Activated CD8-positive, alpha-beta T cell treated with anti-CD3 and anti-CD28 coated beads, Interleukin-2, amount 10 ng/mL, durations not matched to agents 7 days and 5 days (primary cell): ENCODE data around the gene ABHD15. TPM values are rescaled to one million over a fixed set of nuclear protein-coding genes. Genes with fewer than 3 reads are reported as not detected.

Experiments
- ATAC-seq: fragments of 150-1000 bp; cut with Tn5 transposase; one replicate; pipeline ENCODE4 v1.10.0; 2021; ENCODE audit warnings: moderate library complexity
- CTCF ChIA-PET: fragments of 350-600 bp; sonication (Branson Sonifier 250); formaldehyde crosslinking; loops from one replicate; lab custom pipeline; 2021; ENCODE audit warnings: antibody characterized with exemption; lab: Charles Lee
- POLR2A ChIA-PET: fragments of 350-600 bp; sonication (Branson Sonifier 250); formaldehyde crosslinking; loops from one replicate; lab custom pipeline; 2021; ENCODE audit warnings: antibody characterized with exemption; lab: Charles Lee
- DNase-seq: peaks from one replicate; pipeline ENCODE4 v3.0.0-alpha.2; 2020
- H3K27ac Mint-ChIP-seq: one replicate; pipeline ENCODE4 v1.8.0; 2021; ENCODE audit warnings: mild to moderate bottlenecking, mixed read lengths
- H3K27me3 Mint-ChIP-seq: one replicate; pipeline ENCODE4 v1.8.0; 2021; ENCODE audit warnings: low read depth, mixed read lengths
- H3K36me3 Mint-ChIP-seq: one replicate; pipeline ENCODE4 v1.8.0; 2021; ENCODE audit warnings: low read depth, mixed read lengths
- H3K4me1 Mint-ChIP-seq: one replicate; pipeline ENCODE4 v1.8.0; 2021; ENCODE audit warnings: low read depth, mixed read lengths
- H3K4me3 Mint-ChIP-seq: one replicate; pipeline ENCODE4 v1.8.0; 2021; ENCODE audit warnings: mild to moderate bottlenecking, mixed read lengths
- H3K9me3 Mint-ChIP-seq: one replicate; pipeline ENCODE4 v1.8.0; 2022; ENCODE audit warnings: mixed read lengths; ENCODE audit not compliant: insufficient read depth
- total RNA-seq, 2 experiments: library from RNA; stranded (reverse); gene quantifications; one replicate each; pipeline ENCODE4 v1.2.3, GENCODE V29; 2021

Gene ABHD15
- total RNA-seq, 2 experiments from 2014 or later, result 21.1 to 21.7 TPM

DNA sequence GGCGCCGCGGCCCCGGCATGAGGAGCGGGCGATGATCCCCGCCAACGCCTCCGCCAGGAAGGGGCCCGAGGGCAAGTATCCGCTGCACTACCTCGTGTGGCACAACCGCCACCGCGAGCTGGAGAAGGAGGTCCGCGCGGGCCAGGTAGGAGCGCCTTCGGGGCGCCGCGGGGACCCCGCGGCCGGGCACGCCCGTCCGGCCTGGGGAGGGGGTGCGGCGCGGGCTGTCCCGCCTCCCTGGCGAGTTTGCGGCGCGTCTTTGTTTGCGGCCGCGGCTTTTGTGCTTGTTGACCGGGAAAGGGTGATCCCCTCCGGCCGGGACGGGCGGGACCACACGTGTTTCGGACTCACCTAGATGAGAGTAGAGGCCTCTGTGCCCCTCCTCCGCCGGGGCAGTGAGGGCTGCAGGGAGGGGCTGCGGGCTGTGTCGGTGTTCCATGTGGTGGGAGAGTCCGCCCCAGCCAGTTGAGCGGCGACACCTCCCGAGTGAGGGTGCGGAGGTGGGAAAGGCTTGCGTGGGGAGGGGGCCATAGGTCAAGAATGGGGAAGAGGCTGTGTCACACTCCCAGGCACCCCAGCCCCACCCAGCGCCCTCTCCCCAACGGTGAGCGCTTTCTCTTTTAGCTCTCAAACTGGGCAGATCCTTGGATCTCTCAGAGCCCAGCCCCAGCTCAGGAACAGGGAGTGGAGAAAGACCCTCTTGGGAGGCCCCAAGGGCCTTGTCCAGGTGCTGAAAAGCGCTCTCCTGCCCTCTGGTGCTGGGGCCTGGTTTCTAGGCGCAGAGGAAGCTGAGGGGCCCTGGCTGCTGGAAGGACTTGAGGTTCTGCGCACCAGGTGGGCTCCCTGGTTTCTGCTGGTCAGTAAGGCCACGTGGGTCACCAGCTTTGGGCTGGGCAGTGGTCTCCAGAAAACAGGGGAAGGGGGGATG, 27.0 kb upstream of the ABHD15 start:
- ATAC-seq (no peak), DNase-seq (peak; percentile 60)
- Mint-ChIP-seq H3K27ac (no peak overlapping the region), H3K9me3 (no peaks in the 10 kb centered on the region), H3K27me3 (no peaks in the 10 kb centered on the region), H3K4me1 (peaks cover 39% of the 10 kb centered on the region), H3K4me3 (peak overlapping the region; percentile 69), H3K36me3 (no peaks in the 10 kb centered on the region)
- ChIA-PET POLR2A (interaction anchor here (1.0 to 2.3 kb wide), 2 partner anchors 12 to 23 kb away, joined by 3 to 10 read pairs; no protein-coding TSS in a partner anchor), CTCF (interaction anchor here (0.7 to 4.7 kb wide), 12 partner anchors 12 to 444 kb away, joined by 3 to 107 read pairs (median 6); partner anchors contain the start of genes ABHD15 and TP53I13)

DNA sequence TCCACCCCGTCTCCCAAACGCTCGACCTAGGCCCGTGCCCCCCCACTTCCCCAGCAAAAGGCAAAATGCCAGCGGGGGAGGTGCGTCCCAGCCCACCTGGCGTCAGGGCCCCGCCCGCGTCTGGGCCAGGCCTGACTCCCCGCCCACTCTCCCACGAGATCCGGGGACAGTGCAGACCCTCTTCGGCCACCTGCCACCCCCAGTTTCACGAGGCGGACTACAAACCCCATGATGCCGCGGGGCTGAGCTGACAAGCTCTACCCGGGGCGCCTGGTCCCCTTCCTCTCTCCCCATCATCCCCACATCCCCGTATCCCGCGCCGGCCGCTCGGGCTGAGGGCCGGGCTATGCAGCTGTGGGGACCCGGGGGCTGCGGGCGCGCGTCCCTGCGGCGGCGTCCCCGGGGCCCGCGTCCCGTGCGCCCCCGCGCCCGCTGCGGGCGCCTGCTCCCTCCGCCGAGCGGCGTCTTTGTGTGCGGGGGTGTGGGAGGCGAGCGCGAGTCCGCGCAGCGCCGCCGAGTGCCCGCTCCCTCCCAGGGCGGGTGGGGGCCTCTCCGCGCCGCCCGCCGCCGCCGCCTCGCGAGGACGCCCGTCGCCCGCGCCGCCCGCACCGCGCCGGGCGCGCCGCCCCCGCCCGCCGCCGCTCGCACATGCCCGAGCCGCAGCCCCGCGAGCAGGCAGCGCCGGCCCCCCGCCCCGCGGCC, 26.2 kb upstream of the ABHD15 start, which contains the start of gene ANKRD13B:
TSS of gene ANKRD13B (plus strand) at position 283 of the 702 bp plus-strand sequence. CDS start 490 bp downstream, outside the sequence.
- peak; percentile 61 for DNase-seq
- H3K9me3 Mint-ChIP-seq, result no peaks in the 10 kb centered on the region
- peak within 1 kb of the TSS; percentile 11 for H3K27ac Mint-ChIP-seq
- H3K36me3 Mint-ChIP-seq, result peaks cover 2% of the 10 kb centered on the region
- H3K4me1 Mint-ChIP-seq, result peaks cover 42% of the 10 kb centered on the region
- peak within 1 kb of the TSS; percentile 85 for H3K4me3 Mint-ChIP-seq
- ChIA-PET POLR2A (interaction anchor here (0.9 to 2.3 kb wide), 4 partner anchors 11 to 337 kb away, joined by 3 to 10 read pairs (median 3); partner anchors contain the start of gene SSH2), CTCF (interaction anchor here (1.1 to 4.7 kb wide), 15 partner anchors 7 to 469 kb away, joined by 3 to 107 read pairs (median 7); partner anchors contain the start of genes ABHD15 and TP53I13)
- no peak for ATAC-seq
- no peaks in the 10 kb centered on the region for H3K27me3 Mint-ChIP-seq

GRCh38 chr17:29591737-29592608, 25.1 kb upstream of the ABHD15 start:
- H3K36me3 Mint-ChIP-seq, result peaks cover 2% of the 10 kb centered on the region
- H3K4me1 Mint-ChIP-seq, result peaks cover 53% of the 10 kb centered on the region
- H3K4me3 Mint-ChIP-seq, result peak overlapping the region; percentile 85
- ChIA-PET CTCF (interaction anchor here (0.6 to 4.7 kb wide), 21 partner anchors 9 to 468 kb away, joined by 3 to 107 read pairs (median 6); partner anchors contain the start of genes ABHD15 and TP53I13), POLR2A (interaction anchor here (0.9 to 2.3 kb wide), 5 partner anchors 10 to 338 kb away, joined by 3 to 10 read pairs (median 3); partner anchors contain the start of genes ABHD15, SSH2 and TP53I13)
- H3K27me3 Mint-ChIP-seq, result no peaks in the 10 kb centered on the region
- H3K27ac Mint-ChIP-seq, result peak overlapping the region; percentile 73
- H3K9me3 Mint-ChIP-seq, result no peaks in the 10 kb centered on the region
- ATAC-seq, result peak; percentile 47
- DNase-seq, result peak; percentile 84

- H3K36me3 Mint-ChIP-seq, result peaks cover 2% of the 10 kb centered on the region
- peak overlapping the region; percentile 73 for H3K27ac Mint-ChIP-seq
- no peaks in the 10 kb centered on the region for H3K27me3 Mint-ChIP-seq
- no peaks in the 10 kb centered on the region for H3K9me3 Mint-ChIP-seq
- H3K4me3 Mint-ChIP-seq, result peak overlapping the region; percentile 85
- ChIA-PET POLR2A (interaction anchor here (0.8 to 2.3 kb wide), 4 partner anchors 24 to 26 kb away, joined by 4 to 10 read pairs (median 4); partner anchors contain the start of genes ABHD15 and TP53I13), CTCF (interaction anchor here (0.7 to 4.7 kb wide), 20 partner anchors 9 to 467 kb away, joined by 3 to 107 read pairs (median 6); partner anchors contain the start of genes ABHD15 and TP53I13)
- DNase-seq (peak; percentile 49), ATAC-seq (no peak)
- H3K4me1 Mint-ChIP-seq, result peaks cover 60% of the 10 kb centered on the region
These were observed 24.4 kb upstream of the ABHD15 start for GRCh38 chr17:29591146-29591736.

DNA sequence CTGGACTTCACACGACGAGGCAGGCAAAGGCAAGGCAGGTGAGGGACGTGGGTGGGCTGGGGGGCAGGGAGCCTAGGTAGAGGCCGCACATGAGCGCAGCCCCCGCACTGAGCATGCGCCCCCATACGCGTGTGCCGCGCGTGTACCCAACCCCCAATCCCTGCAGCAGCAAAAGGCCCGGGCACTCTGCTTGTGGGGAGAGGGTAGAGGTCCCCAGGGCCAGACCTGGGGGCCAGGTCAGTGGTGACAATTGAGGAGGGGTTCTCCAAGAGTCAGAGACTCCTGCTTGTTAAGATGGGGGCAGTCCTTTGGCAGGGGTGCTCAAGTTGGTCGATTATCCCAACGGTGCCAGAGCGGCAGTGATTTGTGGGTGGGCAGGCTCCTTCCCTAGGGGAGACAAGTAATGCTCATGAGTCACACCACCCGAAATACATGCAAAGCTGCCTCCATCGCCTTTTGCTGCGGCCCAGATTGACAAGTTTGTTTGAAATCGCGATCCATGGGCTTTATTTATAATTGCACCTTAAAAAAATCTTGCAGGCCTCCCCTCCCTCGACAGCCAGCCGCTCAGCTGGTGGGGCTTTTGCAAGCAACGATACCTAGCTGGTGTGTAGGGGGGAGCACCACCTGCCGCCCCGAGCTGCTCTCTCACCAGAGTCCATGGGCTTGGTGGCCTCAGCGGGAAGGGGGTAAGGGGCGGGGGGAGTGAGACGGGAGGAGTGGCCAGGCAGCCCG, 23.7 kb upstream of the ABHD15 start:
- Mint-ChIP-seq H3K4me1 (peaks cover 64% of the 10 kb centered on the region), H3K4me3 (peak overlapping the region; percentile 85), H3K27me3 (no peaks in the 10 kb centered on the region), H3K9me3 (no peaks in the 10 kb centered on the region), H3K27ac (peak overlapping the region; percentile 90), H3K36me3 (peaks cover 2% of the 10 kb centered on the region)
- ChIA-PET POLR2A (interaction anchor here (0.8 to 1.3 kb wide), 3 partner anchors 23 to 27 kb away, joined by 4 read pairs; partner anchors contain the start of genes ABHD15 and TP53I13), CTCF (interaction anchor here (0.8 to 4.7 kb wide), 11 partner anchors 8 to 370 kb away, joined by 3 to 107 read pairs (median 7); partner anchors contain the start of genes ABHD15 and TP53I13)
- no peak for DNase-seq
- no peak for ATAC-seq

DNA sequence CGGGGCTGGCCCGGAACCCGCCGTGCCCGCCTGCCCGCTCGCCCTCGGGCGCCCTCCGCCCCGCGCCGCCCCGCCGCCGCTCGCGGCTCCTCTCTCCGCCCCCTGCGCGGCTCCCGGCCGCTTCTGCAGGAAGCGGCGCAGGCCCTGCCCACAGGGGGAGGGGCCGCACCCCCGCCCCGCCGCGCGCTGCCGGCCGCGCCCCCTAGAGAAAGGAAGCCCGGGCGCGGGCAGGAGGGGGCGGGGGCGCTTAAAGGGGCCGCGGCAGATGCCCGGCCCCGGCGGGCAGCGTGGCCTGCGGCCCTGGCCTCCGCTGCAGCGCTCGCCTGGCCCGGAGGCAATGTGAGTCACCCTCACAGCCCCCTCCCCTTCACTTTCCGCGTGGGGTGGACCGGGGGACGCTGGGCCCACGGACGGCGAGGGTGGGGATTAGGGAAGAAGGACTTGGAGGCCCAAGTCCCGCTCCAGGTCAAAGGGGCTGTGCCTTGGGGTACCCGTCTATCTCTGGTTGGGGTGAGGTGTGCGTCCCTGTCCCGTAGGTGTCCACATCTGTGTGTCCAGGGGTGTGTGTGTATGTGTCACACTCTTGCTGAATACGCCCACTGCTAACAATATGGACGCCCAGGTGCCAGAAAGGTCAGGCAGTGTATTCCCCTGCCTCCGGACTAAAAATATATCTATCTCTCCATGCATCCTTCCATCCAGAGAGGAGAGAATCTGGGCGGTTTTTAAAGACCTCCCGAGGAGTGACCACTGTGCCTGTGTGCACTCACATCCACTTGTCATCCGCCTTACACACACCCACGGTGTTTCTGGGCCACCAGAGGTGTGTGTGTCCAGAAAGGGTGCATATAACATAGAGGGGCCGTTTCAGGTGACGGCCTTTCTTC, 22.9 kb upstream of the ABHD15 start, which contains the start of gene GIT1:
TSS of gene GIT1 (minus strand) at position 125 of the 887 bp plus-strand sequence. CDS start 270 bp downstream, outside the sequence.
- H3K27me3 Mint-ChIP-seq, result no peaks in the 10 kb centered on the region
- peak within 1 kb of the TSS; percentile 90 for H3K27ac Mint-ChIP-seq
- ChIA-PET POLR2A (interaction anchor here (1.5 to 2.2 kb wide), 2 partner anchors 19 to 26 kb away, joined by 4 to 14 read pairs; no protein-coding TSS in a partner anchor), CTCF (interaction anchor here (0.8 to 2.7 kb wide), 5 partner anchors 8 to 219 kb away, joined by 3 to 21 read pairs (median 5); partner anchors contain the start of genes ABHD15 and TP53I13)
- H3K4me1 Mint-ChIP-seq, result peaks cover 73% of the 10 kb centered on the region
- H3K36me3 Mint-ChIP-seq, result peaks cover 2% of the 10 kb centered on the region
- ATAC-seq (peak; percentile 74), DNase-seq (peak; percentile 87)
- H3K4me3 Mint-ChIP-seq, result peak within 1 kb of the TSS; percentile 97
- H3K9me3 Mint-ChIP-seq, result no peaks in the 10 kb centered on the region

GRCh38 chr17:29588562-29589411, 21.9 kb upstream of the ABHD15 start:
- ATAC-seq (peak; percentile 24), DNase-seq (peak; percentile 52)
- ChIA-PET CTCF (interaction anchor here (1.0 to 2.7 kb wide), 9 partner anchors 10 to 219 kb away, joined by 3 to 25 read pairs (median 8); partner anchors contain the start of genes ABHD15 and TP53I13), POLR2A (interaction anchor here (1.0 to 2.2 kb wide), 5 partner anchors 18 to 342 kb away, joined by 3 to 14 read pairs (median 4); partner anchors contain the start of genes CORO6 and NUFIP2)
- H3K36me3 Mint-ChIP-seq, result peaks cover 5% of the 10 kb centered on the region
- H3K9me3 Mint-ChIP-seq, result no peaks in the 10 kb centered on the region
- H3K27me3 Mint-ChIP-seq, result no peaks in the 10 kb centered on the region
- H3K27ac Mint-ChIP-seq, result peak overlapping the region; percentile 87
- peaks cover 76% of the 10 kb centered on the region for H3K4me1 Mint-ChIP-seq
- peak overlapping the region; percentile 97 for H3K4me3 Mint-ChIP-seq

DNA sequence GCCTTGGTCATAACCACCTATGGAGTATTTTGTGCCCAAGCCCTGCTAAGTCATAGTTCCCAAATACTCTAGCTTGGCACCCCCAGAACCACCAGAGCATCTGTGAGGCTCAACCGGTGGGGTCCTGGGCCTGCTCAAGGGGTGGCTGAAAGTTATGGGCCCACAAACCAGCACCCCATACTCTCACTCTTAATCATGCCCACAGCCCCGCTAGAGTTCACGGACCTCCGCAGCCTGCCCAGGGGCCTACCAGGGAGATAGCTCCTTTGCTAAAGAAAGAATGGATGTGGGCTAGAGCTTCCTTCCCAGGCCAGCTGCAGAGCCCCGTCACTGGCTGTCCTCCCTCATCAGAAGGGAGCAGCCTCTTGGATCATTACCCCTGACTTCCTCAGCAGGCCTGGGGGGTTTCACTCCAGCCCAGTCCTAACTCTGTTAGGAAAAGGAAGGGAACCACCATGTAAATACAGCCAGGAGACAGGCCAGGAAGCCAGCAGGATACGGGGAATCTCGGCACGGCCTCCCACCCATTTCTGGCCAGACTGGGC, 21.3 kb upstream of the ABHD15 start:
- Mint-ChIP-seq H3K4me3 (peak overlapping the region; percentile 97), H3K36me3 (peaks cover 11% of the 10 kb centered on the region), H3K4me1 (peaks cover 79% of the 10 kb centered on the region), H3K27me3 (no peaks in the 10 kb centered on the region), H3K27ac (peak overlapping the region; percentile 87), H3K9me3 (no peaks in the 10 kb centered on the region)
- ATAC-seq (no peak), DNase-seq (no peak)
- ChIA-PET POLR2A (interaction anchor here (0.8 to 2.2 kb wide), 6 partner anchors 18 to 343 kb away, joined by 3 to 14 read pairs (median 4); partner anchors contain the start of genes CORO6, NUFIP2 and TP53I13), CTCF (interaction anchor here (0.9 to 2.7 kb wide), 10 partner anchors 9 to 218 kb away, joined by 3 to 25 read pairs (median 7); partner anchors contain the start of genes ABHD15 and TP53I13)
